PC-3 (cell line): ENCODE results near the gene KCNC2. TPM values are rescaled to one million over a fixed set of nuclear protein-coding genes. Genes with fewer than 3 reads are reported as not detected.

Source experiments
- ATAC-seq: fragments of 200-7000 bp; cut with Tn5 transposase; 2 replicates; pipeline ENCODE4 v1.9.1; 2020; ENCODE audit warnings: mild to moderate bottlenecking, moderate library complexity
- BruUV-seq: library from RNA; stranded (reverse); fragments of 400-500 nt; replicated peaks from 2 replicates; lab custom pipeline; 2021; lab: Mats Ljungman, UMichigan
- CTCF ChIA-PET: fragments of 300-600 bp; sonication (Branson Sonifier 250); formaldehyde crosslinking; loops from one replicate; lab custom pipeline; 2022; ENCODE audit warnings: antibody characterized with exemption; lab: Charles Lee
- POLR2A ChIA-PET: fragments of 300-600 bp; sonication (Branson Sonifier 250); formaldehyde crosslinking; loops from one replicate; lab custom pipeline; 2022; ENCODE audit warnings: antibody characterized with exemption; ENCODE audit not compliant: unreplicated experiment; lab: Charles Lee
- DNase-seq: peaks from one replicate; pipeline ENCODE4 v3.0.0-alpha.2; 2015
- H2AFZ ChIP-seq: fragments of 300-600 bp; sonication (generic); 2 replicates; pipeline ENCODE4 v1.6.0; 2016; ENCODE audit warnings: antibody characterized with exemption, low read length
- H3F3A ChIP-seq: fragments of 300-600 bp; sonication (generic); one replicate; pipeline ENCODE4 v1.6.0; 2017; ENCODE audit warnings: antibody characterized with exemption, low read length, control low read depth, mild to moderate bottlenecking; ENCODE audit not compliant: unreplicated experiment
- H3K27ac ChIP-seq: fragments of 300-600 bp; sonication (generic); 2 replicates; pipeline ENCODE4 v1.5.1; 2016; ENCODE audit warnings: mild to moderate bottlenecking, low read length
- H3K27me3 ChIP-seq: fragments of 300-600 bp; sonication (generic); 2 replicates; pipeline ENCODE4 v1.6.1; 2016; ENCODE audit warnings: low read length, mixed read lengths
- H3K36me3 ChIP-seq: fragments of 300-600 bp; sonication (generic); 2 replicates; pipeline ENCODE4 v1.6.1; 2016; ENCODE audit warnings: low read depth, mixed run types, low read length, mixed read lengths
- H3K4me1 ChIP-seq: fragments of 300-600 bp; sonication (generic); 2 replicates; pipeline ENCODE4 v1.5.1; 2016; ENCODE audit warnings: low read length; ENCODE audit not compliant: insufficient read depth
- H3K4me2 ChIP-seq: fragments of 300-600 bp; sonication (generic); 2 replicates; pipeline ENCODE4 v1.6.0; 2016; ENCODE audit warnings: low read length
- H3K4me3 ChIP-seq: fragments of 300-600 bp; sonication (generic); 2 replicates; pipeline ENCODE4 v1.5.1; 2016; ENCODE audit warnings: mild to moderate bottlenecking, low read length, mixed read lengths
- H3K79me2 ChIP-seq: fragments of 300-600 bp; sonication (generic); 2 replicates; pipeline ENCODE4 v1.6.1; 2017; ENCODE audit warnings: low read length, mixed read lengths
- H3K9ac ChIP-seq: fragments of 300-600 bp; sonication (generic); 2 replicates; pipeline ENCODE4 v1.6.0; 2016; ENCODE audit warnings: mild to moderate bottlenecking, low read length
- H3K9me2 ChIP-seq: fragments of 300-600 bp; sonication (generic); replicated peaks from 2 replicates; pipeline ENCODE4 v1.6.1; 2016; ENCODE audit warnings: mixed run types, low read length, mixed read lengths
- H3K9me3 ChIP-seq: fragments of 300-600 bp; sonication (generic); 2 replicates; pipeline ENCODE4 v1.6.1; 2016; ENCODE audit warnings: low read length, mixed read lengths
- H4K20me1 ChIP-seq: fragments of 300-600 bp; sonication (generic); 2 replicates; pipeline ENCODE4 v1.6.1; 2016; ENCODE audit warnings: low read length, mixed read lengths
- CTCF ChIP-seq: fragments of 300-600 bp; sonication (generic); conservative IDR thresholded peaks from 2 replicates; pipeline ENCODE4 v1.5.1; 2017; ENCODE audit warnings: antibody characterized with exemption, low read depth, mild to moderate bottlenecking, low read length
- EZH2 ChIP-seq: fragments of 300-600 bp; sonication (generic); IDR thresholded peaks from one replicate; pipeline ENCODE4 v1.6.1; 2017; ENCODE audit warnings: antibody characterized with exemption, mild to moderate bottlenecking, low read length; ENCODE audit not compliant: unreplicated experiment
- EZH2phosphoT487 ChIP-seq: fragments of 300-600 bp; sonication (generic); IDR thresholded peaks from 2 replicates; pipeline ENCODE4 v1.6.1; 2018; ENCODE audit warnings: mild to moderate bottlenecking, antibody characterized with exemption, low read length, borderline replicate concordance
- intact Hi-C: fragments of 100-400 bp; cut with micrococcal nuclease; formaldehyde crosslinking; loops from 2 replicates; pipeline ENCODE4 v1.9.0; 2023
- total RNA-seq: library from RNA; depleted of rRNA; stranded (reverse); fragments of >200 nt; gene quantifications from 2 replicates; pipeline ENCODE4 v1.2.3, GENCODE V29; 2014

KCNC2 gene
- total RNA-seq, 1 experiment from 2014 or later, result not detected

GRCh38 chr12:75065482-75065881 is 144.2 kb downstream of the KCNC2 start:
- Histone ChIP-seq H3K27ac (no peak overlapping the region), H3F3A (no peaks in the 10 kb centered on the region), H3K4me2 (no peak overlapping the region), H2AFZ (no peak overlapping the region), H3K27me3 (no peaks in the 10 kb centered on the region; the same call in 1 of the 2 replicates), H3K4me1 (no peaks in the 10 kb centered on the region), H3K79me2 (no peaks in the 10 kb centered on the region), H3K36me3 (no peaks in the 10 kb centered on the region), H3K4me3 (no peak overlapping the region), H3K9me3 (no peaks in the 10 kb centered on the region), H4K20me1 (no peaks in the 10 kb centered on the region), H3K9ac (no peak overlapping the region), H3K9me2 (no peaks in the 10 kb centered on the region)
- intact Hi-C loops, result no loop called here
- ChIA-PET CTCF (no interaction called here), POLR2A (no interaction called here)
- ATAC-seq, result no peak
- no TSS peak for BruUV-seq
- no peak for DNase-seq
- TF ChIP-seq EZH2 (no peak), CTCF (no peak), EZH2phosphoT487 (no peak)

- Histone ChIP-seq H3K4me2 (no peak overlapping the region), H3K79me2 (no peaks in the 10 kb centered on the region), H3K9ac (no peak overlapping the region), H3K27ac (no peak overlapping the region), H3K4me3 (no peak overlapping the region), H3K9me3 (no peaks in the 10 kb centered on the region), H4K20me1 (no peaks in the 10 kb centered on the region), H3K27me3 (no peaks in the 10 kb centered on the region; the same call in 1 of the 2 replicates), H3F3A (no peaks in the 10 kb centered on the region), H2AFZ (no peak overlapping the region), H3K4me1 (no peaks in the 10 kb centered on the region), H3K36me3 (no peaks in the 10 kb centered on the region), H3K9me2 (no peaks in the 10 kb centered on the region)
- DNase-seq (no peak), ATAC-seq (no peak)
- intact Hi-C loops, result no loop called here
- CTCF ChIA-PET, result no interaction called here
- POLR2A ChIA-PET, result no interaction called here
- no peak for TF ChIP-seq CTCF
- no peak for TF ChIP-seq EZH2
- TF ChIP-seq EZH2phosphoT487, result no peak
- BruUV-seq, result no TSS peak
Measured at GRCh38 chr12:75062691-75063090, 146.9 kb downstream of the KCNC2 start.

- Histone ChIP-seq H3K36me3 (no peaks in the 10 kb centered on the region), H3K9ac (no peak overlapping the region), H3K9me2 (no peaks in the 10 kb centered on the region), H3F3A (no peaks in the 10 kb centered on the region), H3K4me1 (no peaks in the 10 kb centered on the region), H2AFZ (no peak overlapping the region), H3K4me2 (no peak overlapping the region), H3K9me3 (no peaks in the 10 kb centered on the region), H3K27ac (no peak overlapping the region), H3K27me3 (no peaks in the 10 kb centered on the region; the same call in 1 of the 2 replicates), H3K79me2 (no peaks in the 10 kb centered on the region), H3K4me3 (no peak overlapping the region), H4K20me1 (no peaks in the 10 kb centered on the region)
- ATAC-seq (0 out of 2 replicates have a peak, but pooled peaks have one; percentile 33), DNase-seq (peak; percentile 24)
- POLR2A ChIA-PET, result no interaction called here
- CTCF ChIA-PET, result no interaction called here
- intact Hi-C loops, result loop anchor here (1.0 to 5.0 kb wide), 5 partner anchors 208 to 369 kb away; no protein-coding TSS in a partner anchor
- TF ChIP-seq EZH2 (no peak), CTCF (peak; percentile 16; the same call in 1 of the 2 replicates)
- no TSS peak for BruUV-seq
Measured at GRCh38 chr12:75058228-75058627, 151.4 kb downstream of the KCNC2 start.
